ENCODE data around the gene SAMSN1.

The SAMSN1 gene

GRCh38 chr21:14591377-14591776, 45.3 kb upstream of the SAMSN1 start:
- TF ChIP-seq, protein P1, sequence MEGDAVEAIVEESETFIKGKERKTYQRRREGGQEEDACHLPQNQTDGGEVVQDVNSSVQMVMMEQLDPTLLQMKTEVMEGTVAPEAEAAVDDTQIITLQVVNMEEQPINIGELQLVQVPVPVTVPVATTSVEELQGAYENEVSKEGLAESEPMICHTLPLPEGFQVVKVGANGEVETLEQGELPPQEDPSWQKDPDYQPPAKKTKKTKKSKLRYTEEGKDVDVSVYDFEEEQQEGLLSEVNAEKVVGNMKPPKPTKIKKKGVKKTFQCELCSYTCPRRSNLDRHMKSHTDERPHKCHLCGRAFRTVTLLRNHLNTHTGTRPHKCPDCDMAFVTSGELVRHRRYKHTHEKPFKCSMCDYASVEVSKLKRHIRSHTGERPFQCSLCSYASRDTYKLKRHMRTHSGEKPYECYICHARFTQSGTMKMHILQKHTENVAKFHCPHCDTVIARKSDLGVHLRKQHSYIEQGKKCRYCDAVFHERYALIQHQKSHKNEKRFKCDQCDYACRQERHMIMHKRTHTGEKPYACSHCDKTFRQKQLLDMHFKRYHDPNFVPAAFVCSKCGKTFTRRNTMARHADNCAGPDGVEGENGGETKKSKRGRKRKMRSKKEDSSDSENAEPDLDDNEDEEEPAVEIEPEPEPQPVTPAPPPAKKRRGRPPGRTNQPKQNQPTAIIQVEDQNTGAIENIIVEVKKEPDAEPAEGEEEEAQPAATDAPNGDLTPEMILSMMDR (conservative IDR thresholded peaks at IDR 0.05; ENCODE audit: low read depth): no peak
- POLR2A ChIA-PET (ENCODE audit: low non-redundant PET): no interaction called here
- no peak for DNase-seq (ENCODE audit: low spot score)
- CTCF ChIA-PET: no interaction called here
- no peak overlapping the region for H3K27ac ChIP-seq

- no peak for DNase-seq (ENCODE audit: low spot score)
- POLR2A ChIA-PET (ENCODE audit: low non-redundant PET): no interaction called here
- H3K27ac ChIP-seq: no peak overlapping the region
Measured at GRCh38 chr21:14589855-14590563, 43.9 kb upstream of the SAMSN1 start.

GRCh38 chr21:14587266-14587665, 41.2 kb upstream of the SAMSN1 start:
- POLR2A ChIA-PET (ENCODE audit: low non-redundant PET): no interaction called here
- H3K27ac ChIP-seq: no peak overlapping the region
- CTCF ChIA-PET: no interaction called here
- TF ChIP-seq, protein P1 (conservative IDR thresholded peaks at IDR 0.05; ENCODE audit: low read depth): no peak
- no peak for DNase-seq (ENCODE audit: low spot score)

More at GRCh38 chr21:14589855-14590563, 43.9 kb upstream of the SAMSN1 start:
- CTCF ChIA-PET: no interaction called here
- TF ChIP-seq, protein P1 (conservative IDR thresholded peaks at IDR 0.05; ENCODE audit: low read depth): no peak

GRCh38 chr21:14585122-14585521, 39.0 kb upstream of the SAMSN1 start:
- ChIA-PET CTCF (no interaction called here), POLR2A (ENCODE audit: low non-redundant PET) (no interaction called here)
- no peak for DNase-seq (ENCODE audit: low spot score)
- H3K27ac ChIP-seq: no peak overlapping the region
- TF ChIP-seq, protein P1 (conservative IDR thresholded peaks at IDR 0.05; ENCODE audit: low read depth): no peak

- TF ChIP-seq, protein P1 (conservative IDR thresholded peaks at IDR 0.05; ENCODE audit: low read depth): no peak
- POLR2A ChIA-PET (ENCODE audit: low non-redundant PET): no interaction called here
- no peak overlapping the region for H3K27ac ChIP-seq
- no peak for DNase-seq (ENCODE audit: low spot score)
- CTCF ChIA-PET: no interaction called here
Measured at GRCh38 chr21:14584357-14585095, 38.4 kb upstream of the SAMSN1 start.

GRCh38 chr21:14583629-14584255, 37.6 kb upstream of the SAMSN1 start:
- no peak overlapping the region for H3K27ac ChIP-seq
- TF ChIP-seq, protein P1 (conservative IDR thresholded peaks at IDR 0.05; ENCODE audit: low read depth): no peak
- ChIA-PET POLR2A (ENCODE audit: low non-redundant PET) (no interaction called here), CTCF (interaction anchor here (0.7 kb wide), 1 partner anchor 72 kb away, joined by 3 read pairs; no protein-coding TSS in a partner anchor)
- DNase-seq (ENCODE audit: low spot score): no peak

All from RWPE1 (cell line).